Heart left ventricle (tissue), 13 donors: ENCODE results near the gene OGA.

ENCODE experiments used
- POLR2A ChIP-seq, 2 donors: fragments of 450-650 bp; IDR thresholded peaks; one replicate each; pipeline ENCODE4 v1.6.1; 2017; ENCODE audit warnings: antibody characterized with exemption in 2 of 2, mild to moderate bottlenecking in 2 of 2, moderate library complexity in 2 of 2
- TF ChIP-seq, protein P1 (sequence below), 12 donors: fragments of 200-600 bp; sonication (generic) in 4 of 12; IDR thresholded peaks; one replicate each; pipeline versions ENCODE4 v1.5.0 to v1.8.0; 2018 to 2022; ENCODE audit warnings: antibody characterized with exemption in 12 of 12, mild to moderate bottlenecking in 5 of 12
- donor health status: ischemic (EF 13 %, LVEDD 7.1; RV severe dilation, severe dysfunction).
- donor health status: DM: no; HTN: yes; CAD: no.
- donor health status: DM: no; HTN: no; CAD: no.
- donor health status: ischemic (EF 25% LVEDD 6.9; RV normal size, moderate dysfunction).
- donor health status: ischemic (EF 25% LVEDD 5.7; RV mildly dilated, moderate dysfunction).
- donor health status: ischemic (EF 35%, LVEDD 5.7; RV mildly dilated, moderate dysfunction).
- donor health status: nonischemic (EF 11% LVEDD 7.7; RV severe dilation, severe dysfunction).
- donor health status: DM: yes; HTN: yes; CAD: no.
- donor health status: PGD.
- donor health status: ischemic (EF 29% LVEDD 5.4; RV normal size, mild dysfunction).
- donor health status: nonischemic (EF 23%, LVEDD 6.1; RV moderate dilation, normal function).

DNA sequence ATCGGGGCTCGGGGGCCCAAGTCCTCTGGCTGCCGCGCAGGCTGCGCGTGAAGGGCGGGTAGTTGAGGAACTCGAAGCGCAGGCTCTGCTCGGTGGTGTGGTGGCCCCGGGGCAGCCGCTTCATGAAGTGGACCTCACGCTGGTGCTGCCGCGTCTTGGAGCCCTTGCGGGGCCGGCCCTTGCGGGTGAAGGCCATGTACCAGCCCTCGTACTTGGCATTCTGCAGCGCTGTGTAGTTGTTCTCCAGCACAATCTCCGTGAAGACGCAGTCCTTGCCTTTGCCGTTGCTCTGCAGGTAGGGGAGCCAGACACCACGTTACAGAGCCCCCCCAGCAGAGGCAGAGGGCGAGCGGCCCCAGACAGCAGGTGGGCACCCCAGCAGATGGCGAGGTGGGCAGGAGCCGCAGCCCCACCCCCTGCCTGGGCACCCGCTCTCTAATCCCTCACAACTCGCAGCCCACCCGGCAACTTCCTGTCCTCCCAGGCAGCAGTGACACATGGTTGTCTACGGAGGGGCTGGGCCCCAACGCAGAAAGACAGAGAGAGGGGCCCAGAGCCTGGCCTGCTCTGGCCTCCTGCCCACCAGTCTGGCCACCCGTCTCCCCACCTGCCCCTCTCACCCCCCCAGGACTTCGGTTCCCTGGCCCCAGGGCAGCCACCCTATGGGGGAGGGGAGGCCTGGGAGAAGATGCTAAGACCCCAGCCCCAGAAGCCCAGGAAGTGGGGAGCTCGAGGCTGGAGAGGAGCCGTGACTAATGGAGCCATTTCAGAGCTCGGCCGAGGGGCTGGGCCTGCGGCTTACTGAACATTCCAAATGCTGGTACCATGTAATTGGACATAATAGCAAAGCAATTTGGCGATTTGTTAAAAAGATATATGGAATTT, 47.7 kb downstream of the OGA start:
- TF ChIP-seq, protein P1, sequence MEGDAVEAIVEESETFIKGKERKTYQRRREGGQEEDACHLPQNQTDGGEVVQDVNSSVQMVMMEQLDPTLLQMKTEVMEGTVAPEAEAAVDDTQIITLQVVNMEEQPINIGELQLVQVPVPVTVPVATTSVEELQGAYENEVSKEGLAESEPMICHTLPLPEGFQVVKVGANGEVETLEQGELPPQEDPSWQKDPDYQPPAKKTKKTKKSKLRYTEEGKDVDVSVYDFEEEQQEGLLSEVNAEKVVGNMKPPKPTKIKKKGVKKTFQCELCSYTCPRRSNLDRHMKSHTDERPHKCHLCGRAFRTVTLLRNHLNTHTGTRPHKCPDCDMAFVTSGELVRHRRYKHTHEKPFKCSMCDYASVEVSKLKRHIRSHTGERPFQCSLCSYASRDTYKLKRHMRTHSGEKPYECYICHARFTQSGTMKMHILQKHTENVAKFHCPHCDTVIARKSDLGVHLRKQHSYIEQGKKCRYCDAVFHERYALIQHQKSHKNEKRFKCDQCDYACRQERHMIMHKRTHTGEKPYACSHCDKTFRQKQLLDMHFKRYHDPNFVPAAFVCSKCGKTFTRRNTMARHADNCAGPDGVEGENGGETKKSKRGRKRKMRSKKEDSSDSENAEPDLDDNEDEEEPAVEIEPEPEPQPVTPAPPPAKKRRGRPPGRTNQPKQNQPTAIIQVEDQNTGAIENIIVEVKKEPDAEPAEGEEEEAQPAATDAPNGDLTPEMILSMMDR (IDR thresholded peaks at IDR 0.05) = no peak
- TF ChIP-seq POLR2A (IDR thresholded peaks at IDR 0.05) = no peak
